A549 (cell line): ENCODE measurements around the gene ARHGAP40. TPM values are rescaled to one million over a fixed set of nuclear protein-coding genes. Genes with fewer than 3 reads are reported as not detected.

Experiments
- ATAC-seq, 2 experiments: fragments of 200-7000 bp in 1 of 2; fragments of >200 bp in 1 of 2; cut with Nextera tagmentation in 1 of 2; cut with Tn5 transposase in 1 of 2; 3 replicates each; pipeline versions ENCODE4 v1.8.0 to v1.9.1; 2018 to 2020; ENCODE audit warnings: mild to moderate bottlenecking in 1 of 2, moderate library complexity in 1 of 2
- CTCF ChIA-PET: fragments of 300-600 bp; sonication (Branson Sonifier 250); formaldehyde crosslinking; extraction: SDS; loops from one replicate; lab custom pipeline; 2021; ENCODE audit warnings: antibody characterized with exemption, inconsistent platforms; lab: Yijun Ruan, JAX
- POLR2A ChIA-PET: fragments of 350-600 bp; formaldehyde crosslinking; extraction: SDS; loops from one replicate; lab custom pipeline; 2021; ENCODE audit warnings: antibody characterized with exemption, inconsistent platforms; lab: Yijun Ruan, JAX
- DNase-seq, 2 experiments: peaks; one replicate each; pipeline versions ENCODE4 v3.0.0 to v3.0.0-alpha.2; 2011 to 2016; ENCODE audit warnings: low read depth in 1 of 2, low spot score in 1 of 2
- FAIRE-seq: peaks from 2 replicates; lab custom pipeline; 2011; peaks lifted over from hg19 to GRCh38; lab: Jason Lieb, UNC
- H3K27ac ChIP-seq, 2 experiments: fragments of >200 bp; sonication (Bioruptor Twin); formaldehyde crosslinking; 3 replicates each; pipeline ENCODE4 v1.5.1; 2016 to 2017
- H3K4me1 ChIP-seq: fragments of >200 bp; sonication (Bioruptor Twin); formaldehyde crosslinking; 3 replicates; pipeline ENCODE4 v1.6.1; 2016
- H3K4me2 ChIP-seq: fragments of >200 bp; sonication (Bioruptor Twin); formaldehyde crosslinking; 3 replicates; pipeline ENCODE4 v1.6.1; 2016
- H3K4me3 ChIP-seq: fragments of >200 bp; sonication (Bioruptor Twin); formaldehyde crosslinking; 3 replicates; pipeline ENCODE4 v1.5.1; 2016
- H3K9me3 ChIP-seq: fragments of >200 bp; sonication (Bioruptor Twin); formaldehyde crosslinking; 3 replicates; pipeline ENCODE4 v1.6.1; 2016
- E2F6 ChIP-seq: IDR thresholded peaks from 2 replicates; pipeline ENCODE4 v1.6.1; 2012; ENCODE audit warnings: low read depth, borderline replicate concordance
- HOXA7 ChIP-seq: fragments of 250-450 bp; sonication (Bioruptor Pico); IDR thresholded peaks from 2 replicates; pipeline ENCODE4 v1.5.0; 2020; ENCODE audit warnings: mild to moderate bottlenecking, moderate library complexity
- HOXB5 ChIP-seq: fragments of 250-450 bp; sonication (Bioruptor Pico); IDR thresholded peaks from 2 replicates; pipeline ENCODE4 v1.5.0; 2020; ENCODE audit warnings: mild to moderate bottlenecking, moderate library complexity
- KDM1A ChIP-seq: fragments of 200-600 bp; sonication (generic); IDR thresholded peaks from 2 replicates; pipeline ENCODE4 v1.6.1; 2016; ENCODE audit warnings: low read depth, mild to moderate bottlenecking
- PHF8 ChIP-seq: fragments of 200-600 bp; sonication (generic); IDR thresholded peaks from 2 replicates; pipeline ENCODE4 v1.6.1; 2016; ENCODE audit warnings: low read depth, mild to moderate bottlenecking, antibody characterized with exemption, moderate library complexity, borderline replicate concordance
- REST ChIP-seq: fragments of 200-600 bp; sonication (generic); IDR thresholded peaks from 2 replicates; pipeline ENCODE4 v1.6.1; 2016; ENCODE audit warnings: antibody characterized with exemption, mild to moderate bottlenecking, moderate library complexity
- TP53 ChIP-seq: fragments of 250-450 bp; sonication (Bioruptor Pico); IDR thresholded peaks from 2 replicates; pipeline ENCODE4 v1.5.0; 2021; ENCODE audit warnings: mild to moderate bottlenecking, moderate library complexity
- WGBS: methylation state at CpG from one replicate; pipeline ENCODE4 v1.1.6; 2017; ENCODE audit errors: missing lambda C conversion rate; 5-methylcytosine and 5-hydroxymethylcytosine counted together
- polyA plus RNA-seq, 4 experiments: library from polyadenylated mRNA; depleted of rRNA in 3 of 4; stranded (reverse); fragments of >200 nt; fragmentation: RNase III in 1 of 4; extraction: RNeasy Plus Mini Kit Qiagen cat#74134 plus additional on column Dnase treatment in 1 of 4; gene quantifications; 2 replicates in 3 of 4; 3 replicates in 1 of 4; pipeline ENCODE4 v1.2.3, GENCODE V29; 2011 to 2017

The ARHGAP40 gene
- polyA plus RNA-seq, 2 of the 4 experiments (the other 2 are of a cell fraction): not detected

- ChIA-PET POLR2A (no interaction called here), CTCF (no interaction called here)
- Histone ChIP-seq H3K4me3 (no peak overlapping the region), H3K27ac (no peak overlapping the region), H3K9me3 (no peaks in the 10 kb centered on the region), H3K4me1 (no peaks in the 10 kb centered on the region), H3K4me2 (no peak overlapping the region)
- 18% methylated on average over 4 of the region's 4 CpGs for WGBS
- no peak for ATAC-seq
- TF ChIP-seq HOXA7 (no peak), TP53 (no peak), KDM1A (no peak), PHF8 (no peak), HOXB5 (CRISPR knock-in tag) (no peak), E2F6 (no peak), REST (no peak)
- TF ChIP-seq, all 56 proteins: peak for 0
- FAIRE-seq (no peak), DNase-seq (no peak)
Measured at GRCh38 chr20:38700141-38700540, 98.5 kb downstream of the ARHGAP40 start.

Other genes starting within 250 kb of the ARHGAP40 start
- gene SNHG17, start 166.5 kb upstream of the ARHGAP40 start, polyA plus RNA-seq (2011; rRNA removed): 154 and 159 TPM in 2 replicates
- gene SNHG17, start 166.5 kb upstream of the ARHGAP40 start, polyA plus RNA-seq (2017; fragmentation: RNase III; extraction: RNeasy Plus Mini Kit Qiagen cat#74134 plus additional on column Dnase treatment): 122 to 128 TPM (median 125 TPM) in 3 replicates
- 35.9 and 38.9 TPM in 2 replicates for gene RALGAPB, start 129.0 kb upstream of the ARHGAP40 start, polyA plus RNA-seq (2011; rRNA removed)
- gene RALGAPB, start 129.0 kb upstream of the ARHGAP40 start, polyA plus RNA-seq (2017; fragmentation: RNase III; extraction: RNeasy Plus Mini Kit Qiagen cat#74134 plus additional on column Dnase treatment): 14.9 to 15.4 TPM (median 15.1 TPM) in 3 replicates
- gene ADIG, start 20.6 kb upstream of the ARHGAP40 start, polyA plus RNA-seq (2011; rRNA removed): not detected in 2 replicates
- gene ADIG, start 20.6 kb upstream of the ARHGAP40 start, polyA plus RNA-seq (2017; fragmentation: RNase III; extraction: RNeasy Plus Mini Kit Qiagen cat#74134 plus additional on column Dnase treatment): not detected in 3 replicates
- not detected in 2 replicates for gene SLC32A1, start 122.7 kb downstream of the ARHGAP40 start, polyA plus RNA-seq (2011; rRNA removed)
- gene SLC32A1, start 122.7 kb downstream of the ARHGAP40 start, polyA plus RNA-seq (2017; fragmentation: RNase III; extraction: RNeasy Plus Mini Kit Qiagen cat#74134 plus additional on column Dnase treatment): not detected in 3 replicates
- gene ACTR5, start 146.7 kb downstream of the ARHGAP40 start, polyA plus RNA-seq (2011; rRNA removed): 11.9 and 13.4 TPM in 2 replicates
- gene ACTR5, start 146.7 kb downstream of the ARHGAP40 start, polyA plus RNA-seq (2017; fragmentation: RNase III; extraction: RNeasy Plus Mini Kit Qiagen cat#74134 plus additional on column Dnase treatment): 7.7 to 9.3 TPM (median 8.8 TPM) in 3 replicates
- 0.17 and 0.28 TPM in 2 replicates for gene PPP1R16B, start 203.9 kb downstream of the ARHGAP40 start, polyA plus RNA-seq (2011; rRNA removed)
- gene PPP1R16B, start 203.9 kb downstream of the ARHGAP40 start, polyA plus RNA-seq (2017; fragmentation: RNase III; extraction: RNeasy Plus Mini Kit Qiagen cat#74134 plus additional on column Dnase treatment): 0.14 to 0.31 TPM (median 0.29 TPM) in 3 replicates